ENCODE data around the gene OSM.
"Not testable (repeated sequence)": the region's sequence is repeated elsewhere in the genome, so short reads cannot be mapped to it uniquely, and the experiment has no call there.

The OSM gene

DNA sequence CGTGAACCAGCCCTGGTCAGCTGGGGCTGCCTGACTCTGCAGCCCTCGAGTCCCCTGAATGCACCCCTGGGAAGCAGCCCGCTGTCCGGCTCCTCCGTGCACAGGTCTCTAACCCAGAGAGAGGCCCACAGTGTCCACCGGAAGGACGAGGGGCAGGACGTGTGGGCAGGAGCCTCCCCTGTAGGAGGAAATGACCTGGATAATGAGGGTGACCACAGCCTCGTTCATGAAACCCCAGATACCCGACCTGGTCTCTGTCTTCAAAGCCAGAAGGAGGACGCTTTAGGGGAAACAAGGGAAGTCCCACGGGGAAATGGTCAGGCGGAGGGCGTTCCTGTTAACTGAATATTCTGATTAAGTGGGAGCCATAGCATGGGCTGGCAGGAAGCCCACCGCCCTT lies 43.3 kb downstream of the OSM start:
- Mint-ChIP-seq H3K9me3 (no peaks in the 10 kb centered on the region), H3K27ac (peak overlapping the region; percentile 49), H3K27me3 (peaks cover 6% of the 10 kb centered on the region), H3K4me3 (no peak overlapping the region), H3K4me1 (peaks cover 95% of the 10 kb centered on the region), H3K36me3 (peaks cover 3% of the 10 kb centered on the region)
- CTCF ChIA-PET = no interaction called here
- DNase-seq = no peak

DNA sequence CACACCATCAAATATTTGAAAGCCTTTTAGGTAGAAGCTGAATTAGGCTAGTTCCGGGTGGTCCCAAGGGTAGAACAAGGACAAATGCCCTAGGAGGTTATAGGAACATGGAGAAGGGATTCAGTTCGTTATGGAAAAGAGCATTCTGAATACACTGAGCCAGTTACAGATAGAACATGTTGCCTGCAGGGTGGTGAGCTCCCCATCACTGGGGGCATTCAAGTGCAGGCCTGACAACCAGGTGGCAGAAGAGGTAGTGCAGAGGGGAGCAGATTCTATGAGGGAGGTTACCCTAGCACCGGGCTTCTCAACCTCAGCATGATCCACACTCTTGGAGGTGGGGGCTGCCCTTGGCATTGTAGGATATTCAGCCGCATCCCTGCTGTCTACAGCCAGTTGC lies 44.3 kb downstream of the OSM start:
- H3K9me3 Mint-ChIP-seq = no peaks in the 10 kb centered on the region
- peaks cover 3% of the 10 kb centered on the region for H3K36me3 Mint-ChIP-seq
- DNase-seq = no peak
- H3K27me3 Mint-ChIP-seq = peaks cover 6% of the 10 kb centered on the region
- CTCF ChIA-PET = no interaction called here
- H3K4me1 Mint-ChIP-seq = peaks cover 94% of the 10 kb centered on the region
- peak overlapping the region; percentile 95 for H3K27ac Mint-ChIP-seq
- H3K4me3 Mint-ChIP-seq = no peak overlapping the region

DNA sequence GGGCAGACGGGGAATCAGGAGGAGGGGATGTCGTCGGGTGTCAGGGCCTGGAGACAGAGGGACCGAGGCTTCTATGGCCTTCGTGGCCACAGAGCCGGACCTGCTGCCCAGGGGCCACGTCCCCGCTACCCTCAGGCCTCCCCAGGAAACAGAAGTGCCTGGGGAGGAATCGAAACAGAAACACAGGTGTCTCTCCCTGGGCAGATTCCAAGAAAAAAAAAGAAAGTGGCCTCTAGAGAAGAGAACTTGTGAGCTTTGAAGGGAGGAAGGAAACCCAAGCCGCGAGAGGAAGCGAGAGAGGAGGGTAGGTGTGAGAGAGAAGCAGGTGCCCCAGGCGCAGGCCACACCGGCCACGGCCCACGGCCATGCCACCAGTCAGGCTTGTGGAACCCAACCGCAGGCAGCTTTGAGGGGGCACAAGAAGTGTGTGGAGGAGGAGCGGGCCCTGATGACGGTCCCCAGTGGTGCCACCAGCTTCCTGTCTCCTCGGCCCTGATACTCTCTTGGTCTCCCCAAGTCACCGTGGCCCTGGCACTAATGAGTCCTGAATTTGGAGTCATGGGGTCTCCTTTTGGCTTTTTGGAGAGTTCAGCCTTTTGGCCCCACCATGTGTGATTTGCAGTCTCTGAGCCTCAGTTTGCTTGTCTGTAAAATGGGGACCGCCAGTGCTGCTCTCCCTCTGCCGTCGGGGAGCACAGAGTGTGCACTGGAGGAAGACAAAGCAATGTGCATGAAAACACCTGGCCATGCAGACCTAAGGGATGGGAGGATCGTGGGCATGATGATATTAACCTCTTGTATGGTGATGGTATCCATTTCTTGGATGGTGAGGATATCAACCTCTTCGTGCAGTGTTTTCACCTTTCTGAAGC lies 45.3 kb downstream of the OSM start:
- DNase-seq = peak; percentile 87
- Mint-ChIP-seq H3K27ac (peak overlapping the region; percentile 95), H3K27me3 (peaks cover 6% of the 10 kb centered on the region), H3K4me1 (peaks cover 93% of the 10 kb centered on the region), H3K4me3 (peak overlapping the region; percentile 50), H3K36me3 (peaks cover 3% of the 10 kb centered on the region), H3K9me3 (no peaks in the 10 kb centered on the region)
- CTCF ChIA-PET = interaction anchor here (0.6 to 1.2 kb wide), 3 partner anchors 36 to 133 kb away, joined by 3 to 5 read pairs (median 4); no protein-coding TSS in a partner anchor

DNA sequence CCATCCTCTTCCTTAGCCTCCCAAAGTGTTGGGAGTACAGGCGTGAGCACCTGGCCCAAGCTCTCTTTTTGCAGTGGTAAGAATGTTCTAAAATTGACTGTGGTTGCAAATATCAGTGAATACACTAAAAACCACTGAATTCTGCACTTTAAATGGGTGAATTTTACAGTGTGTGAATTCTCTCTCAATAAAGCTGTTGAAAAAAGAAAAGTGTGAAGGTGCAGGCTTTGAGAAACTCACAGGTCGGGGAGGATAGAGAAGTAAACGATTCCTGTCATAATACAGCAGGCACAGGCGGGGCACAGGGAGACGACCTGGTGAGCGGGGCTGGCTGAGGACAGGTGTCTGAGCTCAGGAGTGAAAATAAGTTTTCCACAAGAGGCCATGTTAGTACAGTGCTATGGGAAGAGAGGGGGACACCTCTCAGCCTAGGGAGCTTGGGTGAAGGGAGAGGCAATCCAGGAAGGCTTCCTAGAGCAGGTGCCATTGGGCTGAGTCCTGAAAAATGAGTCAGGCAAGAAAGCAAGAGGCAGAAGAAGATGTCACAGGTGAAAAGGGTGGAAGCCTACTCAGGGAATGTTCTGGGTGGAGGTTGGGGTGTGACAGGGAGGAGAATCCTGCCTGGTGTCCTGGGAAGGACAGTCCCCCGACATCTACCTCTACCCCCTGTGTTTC lies 46.2 kb downstream of the OSM start:
- Mint-ChIP-seq H3K9me3 (no peaks in the 10 kb centered on the region), H3K36me3 (peaks cover 3% of the 10 kb centered on the region), H3K4me1 (peaks cover 91% of the 10 kb centered on the region), H3K27me3 (peaks cover 6% of the 10 kb centered on the region), H3K27ac (peak overlapping the region; percentile 95), H3K4me3 (peak overlapping the region; percentile 50)
- CTCF ChIA-PET = interaction anchor here (0.6 to 1.2 kb wide), 7 partner anchors 30 to 132 kb away, joined by 3 to 5 read pairs (median 4); no protein-coding TSS in a partner anchor
- DNase-seq = no peak

- CTCF ChIA-PET = interaction anchor here (0.7 to 1.2 kb wide), 5 partner anchors 29 to 111 kb away, joined by 3 to 5 read pairs (median 3); no protein-coding TSS in a partner anchor
- Mint-ChIP-seq H3K27ac (peak overlapping the region; percentile 95), H3K4me3 (peak overlapping the region; percentile 3), H3K9me3 (no peaks in the 10 kb centered on the region), H3K36me3 (peaks cover 3% of the 10 kb centered on the region), H3K27me3 (peaks cover 6% of the 10 kb centered on the region), H3K4me1 (peaks cover 91% of the 10 kb centered on the region)
- DNase-seq = no peak
Measured at GRCh38 chr22:30219668-30220278, 46.9 kb downstream of the OSM start.

- DNase-seq = no peak
- H3K27me3 Mint-ChIP-seq = peaks cover 6% of the 10 kb centered on the region
- H3K4me3 Mint-ChIP-seq = no peak overlapping the region
- H3K36me3 Mint-ChIP-seq = peaks cover 3% of the 10 kb centered on the region
- no peaks in the 10 kb centered on the region for H3K9me3 Mint-ChIP-seq
- CTCF ChIA-PET = no interaction called here
- no peak overlapping the region for H3K27ac Mint-ChIP-seq
- peaks cover 91% of the 10 kb centered on the region for H3K4me1 Mint-ChIP-seq
Measured at GRCh38 chr22:30219049-30219654, 47.5 kb downstream of the OSM start.

GRCh38 chr22:30217698-30218560 lies 48.7 kb downstream of the OSM start:
- Mint-ChIP-seq H3K27ac (peak overlapping the region; percentile 65), H3K9me3 (no peaks in the 10 kb centered on the region), H3K4me3 (no peak overlapping the region), H3K36me3 (peaks cover 3% of the 10 kb centered on the region), H3K27me3 (peaks cover 6% of the 10 kb centered on the region), H3K4me1 (peaks cover 89% of the 10 kb centered on the region)
- CTCF ChIA-PET = no interaction called here
- no peak for DNase-seq

GRCh38 chr22:30216710-30217109 lies 49.9 kb downstream of the OSM start:
- H3K27me3 Mint-ChIP-seq = peaks cover 6% of the 10 kb centered on the region
- peaks cover 85% of the 10 kb centered on the region for H3K4me1 Mint-ChIP-seq
- no peaks in the 10 kb centered on the region for H3K9me3 Mint-ChIP-seq
- DNase-seq = no peak
- no peak overlapping the region for H3K4me3 Mint-ChIP-seq
- peak overlapping the region; percentile 33 for H3K27ac Mint-ChIP-seq
- CTCF ChIA-PET = no interaction called here
- H3K36me3 Mint-ChIP-seq = peaks cover 1% of the 10 kb centered on the region

- Mint-ChIP-seq H3K4me1 (peaks cover 84% of the 10 kb centered on the region), H3K27ac (peak overlapping the region; percentile 33)
- CTCF ChIA-PET = interaction anchor here (1.2 to 2.0 kb wide), 2 partner anchors 25 to 38 kb away, joined by 4 to 7 read pairs; no protein-coding TSS in a partner anchor
- not testable (repeated sequence) for DNase-seq, H3K9me3 Mint-ChIP-seq, H3K36me3 Mint-ChIP-seq, H3K27me3 Mint-ChIP-seq, H3K4me3 Mint-ChIP-seq
Measured at GRCh38 chr22:30216272-30216671, 50.4 kb downstream of the OSM start.

GRCh38 chr22:30214703-30215407 lies 51.8 kb downstream of the OSM start:
- H3K4me3 Mint-ChIP-seq = no peak overlapping the region
- H3K9me3 Mint-ChIP-seq = no peaks in the 10 kb centered on the region
- H3K4me1 Mint-ChIP-seq = peaks cover 76% of the 10 kb centered on the region
- H3K27me3 Mint-ChIP-seq = peaks cover 4% of the 10 kb centered on the region
- CTCF ChIA-PET = interaction anchor here (0.6 to 2.0 kb wide), 6 partner anchors 24 to 575 kb away, joined by 3 to 7 read pairs (median 4); no protein-coding TSS in a partner anchor
- H3K36me3 Mint-ChIP-seq = peaks cover 1% of the 10 kb centered on the region
- H3K27ac Mint-ChIP-seq = peak overlapping the region; percentile 63
- DNase-seq = no peak

DNA sequence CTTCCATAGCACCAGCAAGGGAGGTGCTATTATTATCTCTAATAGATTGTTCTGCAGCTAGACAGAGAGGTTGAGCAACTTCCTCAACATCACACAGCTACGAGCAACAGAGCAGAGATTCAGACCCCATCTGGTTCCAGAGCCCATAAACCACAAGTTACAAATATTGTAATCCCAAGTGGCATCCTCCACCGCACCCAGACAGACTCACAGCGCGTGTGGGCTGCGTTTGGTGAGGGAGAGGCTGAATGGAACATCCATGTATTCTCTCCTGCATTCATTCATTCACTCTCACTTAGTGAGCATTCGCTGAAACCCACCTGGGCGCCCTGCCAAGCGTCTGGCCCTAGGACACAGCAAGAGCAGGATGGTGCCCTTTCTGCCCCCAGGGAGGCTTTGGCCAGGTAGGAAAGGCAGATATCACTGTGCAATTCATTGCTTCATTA lies 53.6 kb downstream of the OSM start:
- CTCF ChIA-PET = interaction anchor here (1.3 kb wide), 1 partner anchor 105 kb away, joined by 5 read pairs; no protein-coding TSS in a partner anchor
- Mint-ChIP-seq H3K27me3 (peaks cover 9% of the 10 kb centered on the region), H3K27ac (no peak overlapping the region), H3K9me3 (no peaks in the 10 kb centered on the region), H3K4me1 (peaks cover 75% of the 10 kb centered on the region), H3K36me3 (no peaks in the 10 kb centered on the region), H3K4me3 (no peak overlapping the region)
- no peak for DNase-seq
